Measurements from ENCODE around the gene DTNBP1.

DNA sequence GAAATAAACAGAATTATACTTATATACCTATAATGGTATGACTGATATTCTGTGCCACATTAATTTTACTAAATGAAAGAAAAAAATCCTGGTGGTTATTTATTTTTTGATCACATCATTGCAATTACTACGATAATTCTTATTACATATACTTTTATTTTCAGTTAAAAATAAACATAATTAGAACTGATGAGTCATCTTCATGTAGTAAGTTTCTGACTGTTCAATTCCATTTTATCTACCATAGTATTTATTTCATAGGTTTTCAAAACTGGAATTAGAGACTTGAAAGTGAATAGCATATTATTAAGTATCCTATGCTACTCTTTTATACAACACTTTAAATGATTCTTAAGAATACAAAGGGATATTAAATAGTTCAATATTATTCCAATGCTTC lies 80.3 kb downstream of the DTNBP1 start:
- TF ChIP-seq, protein P1, sequence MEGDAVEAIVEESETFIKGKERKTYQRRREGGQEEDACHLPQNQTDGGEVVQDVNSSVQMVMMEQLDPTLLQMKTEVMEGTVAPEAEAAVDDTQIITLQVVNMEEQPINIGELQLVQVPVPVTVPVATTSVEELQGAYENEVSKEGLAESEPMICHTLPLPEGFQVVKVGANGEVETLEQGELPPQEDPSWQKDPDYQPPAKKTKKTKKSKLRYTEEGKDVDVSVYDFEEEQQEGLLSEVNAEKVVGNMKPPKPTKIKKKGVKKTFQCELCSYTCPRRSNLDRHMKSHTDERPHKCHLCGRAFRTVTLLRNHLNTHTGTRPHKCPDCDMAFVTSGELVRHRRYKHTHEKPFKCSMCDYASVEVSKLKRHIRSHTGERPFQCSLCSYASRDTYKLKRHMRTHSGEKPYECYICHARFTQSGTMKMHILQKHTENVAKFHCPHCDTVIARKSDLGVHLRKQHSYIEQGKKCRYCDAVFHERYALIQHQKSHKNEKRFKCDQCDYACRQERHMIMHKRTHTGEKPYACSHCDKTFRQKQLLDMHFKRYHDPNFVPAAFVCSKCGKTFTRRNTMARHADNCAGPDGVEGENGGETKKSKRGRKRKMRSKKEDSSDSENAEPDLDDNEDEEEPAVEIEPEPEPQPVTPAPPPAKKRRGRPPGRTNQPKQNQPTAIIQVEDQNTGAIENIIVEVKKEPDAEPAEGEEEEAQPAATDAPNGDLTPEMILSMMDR (IDR thresholded peaks at IDR 0.05): no peak
- no peak for TF ChIP-seq POLR2A (IDR thresholded peaks at IDR 0.05)

Data from adrenal gland (tissue), 5 donors.